Activated gamma-delta T cell (primary cell): ENCODE results near the gene MGMT.

ENCODE experiments used
- DNase-seq: peaks from one replicate; lab custom pipeline; 2025; lab: John Stamatoyannopoulos, UW

MGMT gene

DNA sequence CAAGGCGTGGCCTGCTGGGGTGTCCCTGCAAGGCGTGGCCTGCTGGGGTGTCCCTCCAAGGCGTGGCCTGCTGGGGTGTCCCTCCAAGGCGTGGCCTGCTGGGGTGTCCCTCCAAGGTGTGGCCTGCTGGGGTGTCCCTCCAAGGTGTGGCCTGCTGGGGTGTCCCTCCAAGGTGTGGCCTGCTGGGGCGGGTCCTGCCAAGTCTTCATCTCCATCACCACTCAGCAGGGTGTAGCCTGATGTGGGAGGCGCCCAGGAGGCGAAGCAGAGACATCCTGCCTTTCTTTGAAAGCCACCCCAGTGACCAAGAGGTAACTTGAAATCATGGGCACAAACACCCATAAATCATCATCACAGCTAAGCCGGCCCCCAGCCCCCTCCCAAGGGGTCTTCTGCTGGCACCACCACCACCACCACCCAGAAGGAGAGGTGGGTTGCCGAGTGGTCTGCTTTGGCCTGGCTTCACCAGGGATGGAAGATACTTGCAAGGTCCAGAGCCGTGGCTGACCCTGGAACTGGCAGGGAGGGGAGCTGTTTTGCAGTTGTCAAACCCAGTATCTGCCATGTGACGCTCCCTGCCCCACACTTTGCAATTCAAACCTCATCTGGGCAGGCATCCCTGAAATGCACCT, 306.4 kb downstream of the MGMT start:
- no peak for DNase-seq

DNA sequence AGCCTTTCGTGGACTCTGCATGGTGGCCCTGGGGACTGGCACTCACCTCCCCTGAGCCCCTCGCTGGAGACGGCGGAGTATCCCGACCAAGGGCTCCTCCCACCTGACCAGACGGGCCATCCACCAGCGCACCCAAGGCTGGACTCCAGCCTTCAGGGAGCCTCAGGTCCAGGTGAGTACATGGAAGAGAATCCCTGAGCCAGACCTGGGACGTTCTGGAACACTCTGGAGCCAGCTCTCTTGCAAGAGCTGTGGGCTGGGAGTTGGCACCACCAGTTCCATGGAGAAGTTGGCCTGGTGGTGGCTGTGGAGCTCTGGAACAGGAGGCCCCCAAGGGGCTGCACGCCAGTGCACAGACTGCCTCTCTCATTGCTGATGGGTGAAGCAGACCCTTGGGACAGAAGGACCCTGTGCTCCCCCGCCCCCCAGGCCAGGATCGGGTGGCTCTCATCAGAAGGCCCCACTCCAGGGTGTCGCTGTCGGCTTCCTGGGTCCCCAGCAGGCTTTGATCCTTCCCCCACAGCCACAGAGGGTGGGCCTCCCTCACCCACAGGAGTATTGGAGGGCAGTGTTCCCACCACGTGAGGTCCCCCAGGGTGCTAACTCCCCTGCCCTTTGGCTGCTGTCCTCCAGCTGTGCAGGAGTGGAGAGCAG, 307.2 kb downstream of the MGMT start:
- no peak for DNase-seq

DNA sequence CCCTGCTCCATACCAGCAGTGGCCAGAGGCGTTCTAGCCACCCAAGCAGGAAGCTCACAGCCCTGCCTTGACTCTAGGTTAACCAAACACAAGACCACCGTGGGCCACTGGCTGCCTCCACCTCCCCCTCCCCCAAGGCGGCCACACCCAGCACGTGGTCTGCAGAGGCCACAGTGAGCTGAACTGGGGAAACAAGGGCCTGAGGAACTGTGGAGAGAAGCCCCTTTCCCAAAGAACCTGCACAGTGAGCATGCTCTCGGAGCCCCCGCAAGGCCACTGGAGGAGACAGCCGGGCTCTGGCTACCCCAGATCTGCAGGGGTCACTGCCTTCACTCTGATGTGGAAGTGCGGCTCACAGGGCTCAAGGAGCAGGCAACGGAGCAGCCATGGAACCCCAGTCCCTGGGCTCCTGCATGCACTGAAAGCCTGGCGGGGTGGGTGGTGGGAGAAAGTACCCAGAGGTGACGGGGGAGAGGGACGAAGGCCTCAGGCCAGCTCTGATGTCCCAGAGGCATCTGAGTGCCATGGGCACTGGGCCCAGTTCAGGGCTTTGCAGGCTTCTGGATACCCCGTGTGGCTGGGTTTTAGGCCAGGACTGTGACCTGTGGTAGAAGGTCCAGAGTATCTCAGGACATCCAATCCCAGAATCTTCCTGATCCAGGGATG, 307.8 kb downstream of the MGMT start:
- DNase-seq = no peak

DNA sequence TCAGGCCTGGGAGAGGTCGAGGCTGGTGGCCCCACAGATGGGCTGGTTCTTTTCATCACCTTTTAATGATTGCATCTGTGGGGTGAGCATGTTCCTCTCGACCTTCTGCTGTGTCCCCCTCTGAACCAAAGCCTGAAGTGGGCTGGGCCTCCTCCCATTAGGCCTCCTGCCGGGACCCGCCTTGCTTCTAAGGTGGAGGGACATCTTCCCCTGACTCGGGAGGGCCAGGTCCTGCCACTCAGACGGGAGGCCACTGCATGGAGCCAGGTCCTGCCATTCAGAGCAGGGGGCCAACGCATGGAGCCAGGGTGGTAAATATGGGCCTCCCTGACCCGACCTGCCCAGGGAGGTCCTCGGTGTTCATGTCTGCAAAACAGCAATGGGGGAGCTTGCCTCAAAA, 308.6 kb downstream of the MGMT start:
- DNase-seq = no peak

DNA sequence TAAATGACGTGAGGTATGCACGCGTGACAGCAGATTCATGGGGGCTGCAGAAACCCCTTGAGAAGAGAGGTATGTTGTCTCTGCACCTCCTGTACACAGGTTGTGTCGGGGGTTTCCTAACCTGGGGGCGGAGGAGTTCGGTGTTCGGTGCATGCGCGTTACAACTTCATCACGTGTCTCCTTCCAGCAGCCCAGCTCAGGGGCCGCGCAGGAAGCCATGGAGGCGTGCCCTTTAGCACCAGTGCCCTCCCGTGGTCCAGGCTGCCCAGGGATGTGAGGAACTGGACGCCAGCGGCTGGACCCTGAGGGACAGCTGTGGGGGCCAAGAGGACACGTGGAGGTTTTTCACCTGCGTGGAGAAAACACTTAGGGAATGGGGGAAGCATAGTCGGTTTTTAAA, 310.6 kb downstream of the MGMT start:
- no peak for DNase-seq

DNA sequence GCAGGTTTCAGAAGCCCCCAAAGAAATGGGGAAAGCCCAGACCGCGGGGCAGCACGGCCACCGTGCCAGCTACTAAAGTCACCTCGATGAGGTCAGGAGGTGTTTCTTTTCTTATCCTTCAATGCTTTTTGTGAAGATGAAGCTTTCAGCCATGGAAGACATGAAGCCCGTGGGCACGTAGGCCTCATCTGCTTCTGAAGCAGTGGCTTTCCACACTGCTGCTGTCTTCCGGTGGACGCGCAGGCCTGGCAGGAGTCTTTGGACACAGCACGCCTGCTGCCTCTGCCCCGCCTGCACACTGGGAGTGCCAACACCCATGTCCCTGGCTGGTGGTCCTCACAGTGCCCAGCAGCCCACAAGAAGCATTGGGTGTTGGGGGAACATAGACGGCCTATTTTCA, 311.5 kb downstream of the MGMT start:
- no peak for DNase-seq

DNA sequence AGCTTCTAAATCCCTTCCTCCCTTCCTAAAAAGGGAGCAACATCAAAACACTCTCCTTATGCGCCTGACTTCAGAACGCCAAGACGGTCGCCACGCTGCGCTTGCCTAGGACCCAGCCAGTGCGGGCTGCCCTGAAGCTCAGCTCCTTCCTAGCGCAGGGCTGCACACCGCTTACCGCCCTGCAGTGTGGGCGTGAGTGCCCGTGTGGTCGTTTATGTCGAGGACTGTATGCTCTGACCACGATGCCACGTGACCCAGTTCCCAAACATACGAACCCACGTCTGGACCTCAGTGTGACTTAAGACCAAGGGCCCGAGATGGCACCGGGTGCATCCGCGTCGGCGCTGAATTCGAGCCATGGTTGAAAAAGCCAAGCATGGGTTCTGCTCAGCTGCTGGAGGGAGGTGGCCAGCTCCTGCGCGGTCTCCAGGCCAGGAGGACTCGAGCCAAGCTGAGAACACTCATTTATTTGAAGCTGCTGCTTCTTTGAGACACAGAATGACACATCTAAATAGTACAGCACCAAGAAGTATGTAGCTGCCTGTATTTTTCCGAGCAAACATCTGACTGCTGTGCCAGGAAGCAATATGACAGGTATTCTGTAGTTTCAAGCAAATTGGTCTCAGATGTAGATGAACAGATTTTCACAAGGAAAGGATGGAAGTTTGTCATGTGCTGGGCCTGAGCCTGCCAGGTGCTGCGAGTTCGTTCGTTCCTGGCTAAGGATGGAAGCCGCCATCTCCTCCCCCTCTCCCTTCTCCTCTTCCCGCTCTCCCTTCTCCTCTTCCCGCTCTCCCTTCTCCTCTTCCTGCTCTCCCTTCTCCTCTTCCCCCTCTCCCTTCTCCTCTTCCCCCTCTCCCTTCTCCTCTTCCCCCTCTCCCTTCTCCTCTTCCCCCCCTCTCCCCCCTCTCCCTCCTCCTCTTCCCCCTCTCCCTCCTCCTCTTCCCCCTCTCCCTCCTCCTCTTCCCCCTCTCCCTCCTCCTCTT, 312.4 kb downstream of the MGMT start:
- DNase-seq = no peak

DNA sequence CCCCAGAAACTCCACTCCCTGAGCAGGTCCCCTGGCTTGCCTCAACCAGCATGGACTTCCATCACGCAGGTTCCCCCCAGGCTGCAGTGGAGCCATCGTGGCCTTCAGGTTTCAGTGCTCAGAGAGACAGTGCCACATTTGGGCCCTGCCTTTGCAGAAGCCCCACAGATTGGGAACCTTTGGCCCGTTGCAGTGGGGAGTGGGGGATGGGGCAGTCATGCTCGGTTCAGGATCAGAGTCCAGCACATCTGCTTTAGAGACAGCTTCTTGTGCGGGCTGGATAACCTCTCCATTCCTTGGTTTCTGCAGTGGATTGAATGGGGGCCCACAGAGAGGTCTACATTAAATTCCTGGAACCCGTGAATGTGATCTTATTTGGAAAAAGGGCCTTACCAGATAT, 313.2 kb downstream of the MGMT start:
- no peak for DNase-seq

DNA sequence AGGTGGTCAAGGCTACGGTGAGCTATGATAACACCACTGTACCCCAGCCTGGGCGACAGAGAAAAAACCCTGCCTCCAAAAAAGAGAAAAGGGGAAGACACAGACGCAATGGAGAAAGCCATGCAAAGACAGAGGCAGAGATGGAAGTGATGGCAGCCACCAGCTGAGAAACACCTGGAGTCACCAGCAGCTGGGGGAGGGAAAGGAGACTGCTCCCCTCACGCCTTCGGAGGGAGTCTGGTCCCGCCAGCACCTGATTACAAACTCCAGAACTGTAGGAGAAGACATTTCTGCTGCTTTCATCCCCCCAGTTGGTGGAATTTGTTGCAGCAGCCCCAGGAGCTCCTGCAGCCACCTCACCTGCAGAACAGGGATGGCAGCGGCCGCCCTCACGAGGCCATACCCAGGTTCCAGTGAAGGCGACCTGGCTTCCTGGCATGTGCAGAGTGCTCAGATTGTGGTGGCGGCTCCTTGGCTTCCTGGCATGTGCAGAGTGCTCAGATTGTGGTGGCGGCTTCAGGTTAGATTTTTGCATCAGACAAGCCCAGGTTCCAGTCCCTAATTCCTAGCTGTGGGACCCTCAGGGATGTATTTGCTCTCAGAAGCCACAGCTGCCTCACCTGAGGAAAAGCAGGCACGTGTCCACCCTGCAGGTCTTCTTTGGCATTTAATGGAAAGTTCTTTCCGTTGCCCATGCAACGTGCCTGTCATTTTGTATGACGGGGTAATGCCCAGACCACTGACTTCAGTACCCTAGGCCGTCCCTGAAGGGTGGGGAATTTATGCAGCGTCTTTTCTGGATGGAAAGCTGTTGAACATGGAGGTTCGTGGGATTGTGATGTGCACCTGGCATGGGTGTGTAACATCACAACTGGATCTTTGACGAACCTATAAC, 314.1 kb downstream of the MGMT start:
- no peak for DNase-seq

DNA sequence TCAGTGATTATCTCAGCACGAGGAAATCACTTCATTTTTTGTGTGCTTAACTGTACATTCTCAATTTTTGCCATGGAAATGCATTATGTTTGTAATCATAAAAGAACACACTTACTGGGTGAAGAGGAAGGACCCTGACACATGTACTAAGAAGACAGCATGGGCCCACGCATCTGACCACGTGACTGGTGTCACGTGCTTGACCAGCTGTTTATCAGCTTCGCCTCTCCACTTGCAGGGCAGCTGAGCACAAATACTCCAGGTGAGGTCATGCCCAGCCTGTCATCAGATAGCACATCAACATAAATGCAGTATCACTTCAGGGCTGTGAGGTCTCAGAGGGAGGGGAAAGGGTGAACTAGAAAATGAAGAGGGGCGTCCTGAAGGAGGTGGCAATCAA, 317.2 kb downstream of the MGMT start:
- no peak for DNase-seq

DNA sequence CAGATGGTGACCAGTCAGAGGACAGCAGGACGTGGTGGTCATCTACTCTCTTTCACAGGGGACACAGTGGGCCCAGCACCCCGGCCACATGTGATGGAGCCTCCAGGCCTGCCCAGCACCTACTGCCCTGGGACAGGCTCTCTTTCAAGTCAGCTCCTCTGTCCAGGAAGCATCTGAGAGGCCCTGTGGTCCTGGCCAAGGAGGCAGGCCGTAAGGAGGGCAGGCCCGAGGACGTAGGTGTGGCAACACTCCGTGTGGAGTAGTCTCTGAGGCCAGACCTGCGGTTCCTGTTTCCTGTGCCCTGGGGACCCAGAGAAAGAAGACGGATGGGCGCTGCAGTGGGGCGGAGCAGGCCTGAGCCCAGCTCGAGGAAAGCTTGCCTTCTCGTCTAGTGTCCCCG, 317.9 kb downstream of the MGMT start:
- no peak for DNase-seq

DNA sequence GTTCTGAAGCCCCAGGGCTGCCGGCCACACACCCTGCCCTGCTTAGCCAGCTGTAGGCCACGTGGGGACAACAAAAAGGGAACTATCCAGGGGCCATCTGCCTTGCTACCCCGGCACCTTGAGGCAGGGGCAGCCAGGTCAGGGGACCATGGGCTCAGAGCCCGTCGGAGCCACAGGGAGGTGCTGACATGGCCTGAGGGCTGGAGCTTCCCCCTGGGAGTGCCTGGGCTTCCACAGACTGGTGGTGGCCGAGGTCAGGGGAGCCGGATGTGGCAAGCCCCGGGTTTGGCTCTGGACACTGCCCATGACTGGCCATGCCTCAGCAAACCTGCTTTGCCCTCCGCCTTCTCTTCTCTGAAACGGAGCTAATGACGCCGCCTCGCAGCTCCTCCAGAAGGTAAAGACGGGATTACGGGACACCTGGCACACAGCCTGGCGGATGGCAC, 318.5 kb downstream of the MGMT start:
- no peak for DNase-seq

DNA sequence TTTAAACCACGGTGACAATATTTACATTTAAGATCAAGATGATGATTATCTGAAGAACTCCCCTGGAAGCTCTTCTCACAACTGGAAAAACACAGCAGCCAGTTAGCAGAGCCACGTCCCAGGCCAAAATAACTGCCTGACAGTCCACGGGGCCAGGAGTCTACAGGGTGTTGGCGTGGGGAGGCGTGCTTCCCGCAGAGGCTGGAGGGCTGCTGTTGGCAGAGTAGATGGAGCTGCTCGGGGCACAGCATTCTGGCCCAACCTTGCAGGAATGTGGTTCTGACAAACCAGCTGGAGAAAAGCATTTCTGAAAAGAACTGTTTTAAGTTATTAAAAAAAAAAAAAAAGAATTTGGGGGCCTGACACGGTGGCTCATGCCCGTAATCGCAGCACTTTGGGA, 319.2 kb downstream of the MGMT start:
- DNase-seq = no peak

DNA sequence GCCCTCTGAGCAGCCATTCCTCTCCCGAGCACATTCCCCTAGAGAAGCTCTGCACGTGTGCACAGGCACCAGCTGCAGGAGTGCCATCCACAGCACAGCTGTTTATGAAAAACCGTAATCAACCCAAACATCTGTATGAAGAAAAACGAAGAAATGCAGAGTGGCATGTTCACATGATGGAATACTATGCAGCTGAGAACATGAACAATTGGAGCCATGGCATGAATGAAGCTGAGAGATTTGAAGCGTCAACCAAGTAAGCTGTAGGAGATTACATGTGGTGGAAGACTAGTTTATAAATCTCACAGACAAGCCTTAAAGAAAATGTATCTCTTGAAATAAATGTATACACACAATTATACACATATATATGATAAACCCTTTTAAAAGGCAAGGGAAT, 320.5 kb downstream of the MGMT start:
- no peak for DNase-seq

DNA sequence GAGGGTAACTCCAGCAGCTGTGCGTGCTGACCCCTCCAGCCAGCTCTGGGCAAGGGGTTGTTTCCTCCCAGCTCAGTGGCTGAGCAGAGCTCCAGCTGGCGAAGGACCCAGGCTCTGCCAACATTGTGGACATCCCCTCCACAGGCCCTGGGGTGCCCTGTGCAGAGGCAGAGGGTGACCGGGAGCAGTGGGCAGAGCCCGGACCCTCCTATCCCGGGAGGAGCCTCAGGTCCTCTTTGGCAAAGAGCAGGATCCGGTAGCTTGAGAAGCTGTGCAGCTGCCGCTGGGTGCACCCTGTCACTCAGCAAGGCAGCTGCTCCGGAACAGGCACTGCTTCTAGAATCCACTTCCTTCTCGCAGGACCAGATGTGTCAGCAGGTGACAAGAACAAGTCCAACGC, 321.2 kb downstream of the MGMT start:
- DNase-seq = no peak

DNA sequence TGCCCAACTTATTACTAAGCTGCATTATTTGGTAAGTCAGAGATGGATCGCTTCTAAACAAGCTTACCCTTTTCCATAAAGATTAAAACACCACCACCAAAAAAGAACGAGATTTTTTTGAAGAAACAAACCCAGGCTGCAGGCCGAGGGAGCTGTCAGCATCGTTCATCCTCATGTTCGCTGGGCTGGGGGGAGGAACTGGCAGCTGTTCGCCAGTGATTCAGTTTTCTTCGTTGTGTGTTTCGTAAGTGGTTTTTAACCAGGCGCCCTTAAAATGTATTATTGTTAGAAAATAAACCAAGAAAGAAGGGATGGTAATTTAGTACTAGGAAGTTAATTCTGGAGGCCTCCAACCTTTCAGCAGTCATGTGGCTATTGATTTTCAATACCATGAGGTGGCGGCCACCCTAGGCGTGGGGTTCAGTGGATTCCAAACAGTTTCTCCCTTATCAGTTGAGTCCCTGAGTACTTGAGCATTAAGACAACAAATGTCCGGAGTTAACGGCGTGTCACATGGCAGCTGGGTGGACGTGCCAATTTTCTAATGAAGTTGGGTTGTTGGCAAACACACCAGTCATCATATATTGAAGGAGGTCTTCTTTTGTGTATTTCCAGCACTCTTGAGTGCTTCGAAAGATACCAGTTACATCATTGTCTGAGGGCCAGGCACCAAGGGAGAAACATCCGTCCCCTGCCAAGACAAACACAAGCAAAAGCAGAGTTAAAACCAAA, 323.8 kb downstream of the MGMT start:
- no peak for DNase-seq

DNA sequence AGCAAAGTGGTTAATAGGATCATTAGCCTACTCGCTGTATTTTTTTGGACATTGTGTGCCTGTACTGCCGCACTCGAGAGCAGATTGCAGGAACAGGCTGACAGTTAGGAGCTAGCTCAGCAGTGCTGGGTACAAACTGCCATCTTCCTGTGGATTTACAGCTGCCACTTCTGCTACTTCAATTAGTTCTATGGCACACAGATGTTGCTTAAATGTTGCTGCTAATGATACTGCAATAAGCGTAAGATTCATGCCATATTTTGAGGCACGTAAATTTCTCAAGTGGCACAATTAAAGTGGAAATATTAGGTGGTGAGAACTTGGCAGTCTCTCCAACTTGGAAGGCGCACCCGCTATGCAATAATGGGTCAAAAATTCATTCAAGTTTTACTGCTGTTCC, 325.1 kb downstream of the MGMT start:
- no peak for DNase-seq

DNA sequence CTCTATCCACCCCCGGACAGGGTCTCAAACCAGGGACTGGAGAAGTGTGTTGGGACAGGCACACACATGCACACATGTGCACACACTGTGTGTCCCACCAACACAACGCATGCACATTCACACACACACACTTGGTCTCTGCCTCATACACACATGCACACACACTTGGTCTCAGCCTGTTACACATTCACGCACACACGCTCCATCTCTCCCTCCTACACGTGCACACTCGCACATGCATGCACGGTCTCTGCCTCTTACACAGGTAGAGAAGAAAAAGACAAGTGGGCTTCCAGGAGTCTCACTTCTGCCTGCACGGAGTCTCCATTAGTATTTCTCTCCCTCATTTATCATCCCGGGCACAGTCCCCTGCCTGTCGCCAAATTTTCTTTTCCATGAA, 325.8 kb downstream of the MGMT start:
- no peak for DNase-seq

DNA sequence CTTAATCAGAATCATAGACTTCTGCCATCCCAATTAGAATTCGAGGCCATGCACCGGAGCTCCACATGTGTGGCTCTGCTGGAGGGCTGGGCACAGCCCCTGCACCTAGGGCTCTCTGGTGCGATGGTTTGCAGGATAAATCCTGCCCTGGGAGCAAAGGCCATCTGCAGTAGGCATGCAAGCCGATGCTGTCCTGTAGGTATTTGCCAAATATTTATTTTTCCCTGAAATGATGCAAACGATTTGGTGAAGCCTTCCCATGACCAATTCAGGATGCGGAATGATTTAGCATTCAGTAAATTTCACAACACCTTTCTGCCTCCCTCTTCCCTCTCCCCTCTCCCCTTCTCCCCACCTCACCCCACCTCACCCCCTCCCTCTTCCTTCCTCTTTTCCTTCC, 326.4 kb downstream of the MGMT start:
- no peak for DNase-seq

DNA sequence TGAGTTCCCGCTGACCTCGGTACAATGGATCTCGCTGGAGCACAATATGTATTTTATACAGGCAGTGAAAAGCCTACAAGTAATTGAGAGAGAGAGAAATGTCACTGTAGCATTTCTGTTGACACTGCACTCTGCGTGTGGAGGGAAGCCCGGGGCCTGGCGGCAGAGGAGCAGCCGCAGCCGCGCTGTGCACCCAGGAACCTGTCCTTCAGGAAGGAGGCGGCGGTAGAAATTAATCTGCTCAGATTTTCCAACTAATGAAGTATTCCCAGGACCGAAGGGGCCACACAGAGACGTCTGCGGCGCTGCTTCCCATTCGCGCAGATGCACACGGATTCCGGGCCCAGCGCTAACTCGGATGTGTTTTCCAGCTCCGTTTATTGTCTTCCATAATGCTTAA, 327.0 kb downstream of the MGMT start:
- no peak for DNase-seq
